A549 (cell line): ENCODE data around the gene ATP6V0C. TPM values are rescaled to one million over a fixed set of nuclear protein-coding genes. Genes with fewer than 3 reads are reported as not detected.

Experiments
- ATAC-seq, 2 experiments: fragments of 200-7000 bp in 1 of 2; fragments of >200 bp in 1 of 2; cut with Nextera tagmentation in 1 of 2; cut with Tn5 transposase in 1 of 2; 3 replicates each; pipeline versions ENCODE4 v1.8.0 to v1.9.1; 2018 to 2020; ENCODE audit warnings: mild to moderate bottlenecking in 1 of 2, moderate library complexity in 1 of 2
- CTCF ChIA-PET: fragments of 300-600 bp; sonication (Branson Sonifier 250); formaldehyde crosslinking; extraction: SDS; loops from one replicate; lab custom pipeline; 2021; ENCODE audit warnings: antibody characterized with exemption, inconsistent platforms; lab: Yijun Ruan, JAX
- POLR2A ChIA-PET: fragments of 350-600 bp; formaldehyde crosslinking; extraction: SDS; loops from one replicate; lab custom pipeline; 2021; ENCODE audit warnings: antibody characterized with exemption, inconsistent platforms; lab: Yijun Ruan, JAX
- DNase-seq, 2 experiments: peaks; one replicate each; pipeline versions ENCODE4 v3.0.0 to v3.0.0-alpha.2; 2011 to 2016; ENCODE audit warnings: low read depth in 1 of 2, low spot score in 1 of 2
- FAIRE-seq: peaks from 2 replicates; lab custom pipeline; 2011; peaks lifted over from hg19 to GRCh38; lab: Jason Lieb, UNC
- H3K27ac ChIP-seq, 2 experiments: fragments of >200 bp; sonication (Bioruptor Twin); formaldehyde crosslinking; 3 replicates each; pipeline ENCODE4 v1.5.1; 2016 to 2017
- H3K4me1 ChIP-seq: fragments of >200 bp; sonication (Bioruptor Twin); formaldehyde crosslinking; 3 replicates; pipeline ENCODE4 v1.6.1; 2016
- H3K4me2 ChIP-seq: fragments of >200 bp; sonication (Bioruptor Twin); formaldehyde crosslinking; 3 replicates; pipeline ENCODE4 v1.6.1; 2016
- H3K4me3 ChIP-seq: fragments of >200 bp; sonication (Bioruptor Twin); formaldehyde crosslinking; 3 replicates; pipeline ENCODE4 v1.5.1; 2016
- H3K9me3 ChIP-seq: fragments of >200 bp; sonication (Bioruptor Twin); formaldehyde crosslinking; 3 replicates; pipeline ENCODE4 v1.6.1; 2016
- ATOH8 ChIP-seq: fragments of 250-450 bp; sonication (Bioruptor Pico); IDR thresholded peaks from 2 replicates; pipeline ENCODE4 v1.5.0; 2020; ENCODE audit warnings: low read depth, mild to moderate bottlenecking, moderate library complexity
- E2F6 ChIP-seq: IDR thresholded peaks from 2 replicates; pipeline ENCODE4 v1.6.1; 2012; ENCODE audit warnings: low read depth, borderline replicate concordance
- EHF ChIP-seq: fragments of 250-450 bp; sonication (Bioruptor Pico); IDR thresholded peaks from 2 replicates; pipeline ENCODE4 v1.5.0; 2020; ENCODE audit warnings: mild to moderate bottlenecking
- ELK1 ChIP-seq: fragments of 150-350 bp; IDR thresholded peaks from 2 replicates; pipeline ENCODE4 v1.6.1; 2014; ENCODE audit warnings: low read depth, mild to moderate bottlenecking, low read length
- FOSB ChIP-seq: fragments of 250-450 bp; sonication (Bioruptor Pico); IDR thresholded peaks from 2 replicates; pipeline ENCODE4 v1.5.0; 2020; ENCODE audit warnings: mild to moderate bottlenecking, moderate library complexity
- FOXS1 ChIP-seq: fragments of 250-450 bp; sonication (Bioruptor Pico); IDR thresholded peaks from 2 replicates; pipeline ENCODE4 v1.5.0; 2020; ENCODE audit warnings: mild to moderate bottlenecking, moderate library complexity
- HDAC2 ChIP-seq: fragments of 200-600 bp; sonication (generic); IDR thresholded peaks from 2 replicates; pipeline ENCODE4 v1.6.1; 2016
- HMGXB4 ChIP-seq: fragments of 250-450 bp; sonication (Bioruptor Pico); IDR thresholded peaks from 2 replicates; pipeline ENCODE4 v1.5.0; 2021; ENCODE audit warnings: mild to moderate bottlenecking, moderate library complexity, borderline replicate concordance
- JUNB ChIP-seq: fragments of >200 bp; sonication (Bioruptor Twin); formaldehyde crosslinking; IDR thresholded peaks from 2 replicates; pipeline ENCODE4 v1.6.1; 2016
- MAX ChIP-seq: IDR thresholded peaks from 2 replicates; pipeline ENCODE4 v1.6.1; 2012
- MYC ChIP-seq: IDR thresholded peaks from 2 replicates; pipeline ENCODE4 v1.6.1; 2012; ENCODE audit warnings: mild to moderate bottlenecking, inconsistent platforms, low read length, improper control_type of control experiment, borderline replicate concordance
- PBX3 ChIP-seq: IDR thresholded peaks from 2 replicates; pipeline ENCODE4 v1.6.1; 2012
- PHF8 ChIP-seq: fragments of 200-600 bp; sonication (generic); IDR thresholded peaks from 2 replicates; pipeline ENCODE4 v1.6.1; 2016; ENCODE audit warnings: low read depth, mild to moderate bottlenecking, antibody characterized with exemption, moderate library complexity, borderline replicate concordance
- POLR2A ChIP-seq: IDR thresholded peaks from 2 replicates; pipeline ENCODE4 v1.6.1; 2012; ENCODE audit warnings: mild to moderate bottlenecking, low read length
- RAD21 ChIP-seq, 2 experiments: fragments of >200 bp in 1 of 2; sonication (Bioruptor Twin) in 1 of 2; formaldehyde crosslinking in 1 of 2; IDR thresholded peaks in 1 of 2; conservative IDR thresholded peaks in 1 of 2; 2 replicates in 1 of 2; 3 replicates in 1 of 2; pipeline ENCODE4 v1.6.1; 2012 to 2018; ENCODE audit warnings: inconsistent platforms in 1 of 2
- RFX5 ChIP-seq: fragments of 450-650 bp; IDR thresholded peaks from 2 replicates; pipeline ENCODE4 v1.7.1; 2014; ENCODE audit warnings: antibody characterized with exemption, mild to moderate bottlenecking, moderate library complexity
- SMC3 ChIP-seq: fragments of >200 bp; sonication (Bioruptor Twin); formaldehyde crosslinking; IDR thresholded peaks from 3 replicates; pipeline ENCODE4 v1.6.1; 2018; ENCODE audit warnings: inconsistent platforms
- ZFP36 ChIP-seq: fragments of 450-650 bp; IDR thresholded peaks from 2 replicates; pipeline ENCODE4 v1.6.1; 2014; ENCODE audit warnings: borderline replicate concordance; ENCODE audit not compliant: partially characterized antibody
- WGBS: methylation state at CpG from one replicate; pipeline ENCODE4 v1.1.6; 2017; ENCODE audit errors: missing lambda C conversion rate; 5-methylcytosine and 5-hydroxymethylcytosine counted together
- polyA plus RNA-seq, 4 experiments: library from polyadenylated mRNA; depleted of rRNA in 3 of 4; stranded (reverse); fragments of >200 nt; fragmentation: RNase III in 1 of 4; extraction: RNeasy Plus Mini Kit Qiagen cat#74134 plus additional on column Dnase treatment in 1 of 4; gene quantifications; 2 replicates in 3 of 4; 3 replicates in 1 of 4; pipeline ENCODE4 v1.2.3, GENCODE V29; 2011 to 2017
- TF ChIP-seq, protein P1 (sequence below): fragments of >200 bp; sonication (Bioruptor Twin); formaldehyde crosslinking; IDR thresholded peaks from 3 replicates; pipeline ENCODE4 v1.5.1; 2016
- TF ChIP-seq, protein P2 (sequence below): fragments of >200 bp; sonication (Bioruptor Twin); formaldehyde crosslinking; IDR thresholded peaks from 3 replicates; pipeline ENCODE4 v1.6.1; 2016

Gene ATP6V0C
- polyA plus RNA-seq, 2 of the 4 experiments (the other 2 are of a cell fraction) = 9.4 to 153 TPM

- Histone ChIP-seq H3K27ac (peak overlapping the region; percentile 97 to 99), H3K9me3 (no peaks in the 10 kb centered on the region), H3K4me3 (peak overlapping the region; percentile 98), H3K4me1 (peaks cover 35% of the 10 kb centered on the region), H3K4me2 (peak overlapping the region; percentile 100)
- peak in 1 of 2 experiments; percentile 0; a peak in 1 of 6 replicates for ATAC-seq
- DNase-seq = peak in 1 of 2 experiments; percentile 31
- ChIA-PET CTCF (interaction anchor here (0.6 to 2.8 kb wide), 8 partner anchors 9 to 222 kb away, joined by 3 to 17 read pairs (median 4); partner anchors contain the start of genes ABCA3, CCNF, ECI1 and TEDC2), POLR2A (interaction anchor here (0.6 to 1.9 kb wide), 2 partner anchors 43 to 205 kb away, joined by 4 to 9 read pairs; partner anchors contain the start of gene CCNF)
- FAIRE-seq = no peak
- 35% methylated on average over 8 of the region's 49 CpGs for WGBS
- no peak for TF ChIP-seq HMGXB4 (CRISPR knock-in tag)
- TF ChIP-seq ELK1 = no peak
- TF ChIP-seq E2F6 = no peak
- no peak for TF ChIP-seq EHF (CRISPR knock-in tag)
- TF ChIP-seq FOSB = no peak
- 0 out of 2 replicates have a peak, but pooled peaks have one; percentile 42 for TF ChIP-seq PBX3
- no peak for TF ChIP-seq HDAC2
These were observed 40.3 kb upstream of the ATP6V0C start for GRCh38 chr16:2473446-2473926.

- DNase-seq (peak; percentile 56 to 72), FAIRE-seq (no peak), ATAC-seq (peak; percentile 69 to 72)
- Histone ChIP-seq H3K27ac (peak overlapping the region; percentile 97 to 99), H3K4me1 (peaks cover 28% of the 10 kb centered on the region), H3K9me3 (no peaks in the 10 kb centered on the region), H3K4me3 (peak overlapping the region; percentile 98), H3K4me2 (peak overlapping the region; percentile 100)
- CTCF ChIA-PET = interaction anchor here (1.0 to 2.8 kb wide), 9 partner anchors 11 to 334 kb away, joined by 3 to 17 read pairs (median 3); partner anchors contain the start of genes ABCA3 and TEDC2
- POLR2A ChIA-PET = interaction anchor here (0.6 to 1.9 kb wide), 5 partner anchors 12 to 319 kb away, joined by 3 to 9 read pairs (median 3); partner anchors contain the start of genes CCNF, TEDC2 and TRAF7
- TF ChIP-seq PBX3 (no peak), RAD21 (conservative IDR thresholded peaks at IDR 0.05 in 1 of 2, IDR thresholded peaks at IDR 0.05 in 1 of 2) (peak in 1 of 2 experiments; percentile 30; a peak in 3 of 5 replicates), PHF8 (peak; percentile 76; the same call in 1 of the 2 replicates), JUNB (no peak), FOXS1 (CRISPR knock-in tag) (no peak; the same call in 1 of the 2 replicates), ZFP36 (no peak), MAX (peak; percentile 70), MYC (peak; percentile 68; the same call in 1 of the 2 replicates), ATOH8 (CRISPR knock-in tag) (no peak), RFX5 (no peak), E2F6 (peak; percentile 65; the same call in 1 of the 2 replicates), FOSB (no peak), POLR2A (peak; percentile 46), SMC3 (no peak)
- TF ChIP-seq, protein P1, sequence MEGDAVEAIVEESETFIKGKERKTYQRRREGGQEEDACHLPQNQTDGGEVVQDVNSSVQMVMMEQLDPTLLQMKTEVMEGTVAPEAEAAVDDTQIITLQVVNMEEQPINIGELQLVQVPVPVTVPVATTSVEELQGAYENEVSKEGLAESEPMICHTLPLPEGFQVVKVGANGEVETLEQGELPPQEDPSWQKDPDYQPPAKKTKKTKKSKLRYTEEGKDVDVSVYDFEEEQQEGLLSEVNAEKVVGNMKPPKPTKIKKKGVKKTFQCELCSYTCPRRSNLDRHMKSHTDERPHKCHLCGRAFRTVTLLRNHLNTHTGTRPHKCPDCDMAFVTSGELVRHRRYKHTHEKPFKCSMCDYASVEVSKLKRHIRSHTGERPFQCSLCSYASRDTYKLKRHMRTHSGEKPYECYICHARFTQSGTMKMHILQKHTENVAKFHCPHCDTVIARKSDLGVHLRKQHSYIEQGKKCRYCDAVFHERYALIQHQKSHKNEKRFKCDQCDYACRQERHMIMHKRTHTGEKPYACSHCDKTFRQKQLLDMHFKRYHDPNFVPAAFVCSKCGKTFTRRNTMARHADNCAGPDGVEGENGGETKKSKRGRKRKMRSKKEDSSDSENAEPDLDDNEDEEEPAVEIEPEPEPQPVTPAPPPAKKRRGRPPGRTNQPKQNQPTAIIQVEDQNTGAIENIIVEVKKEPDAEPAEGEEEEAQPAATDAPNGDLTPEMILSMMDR = peak; percentile 75
- TF ChIP-seq, protein P2, sequence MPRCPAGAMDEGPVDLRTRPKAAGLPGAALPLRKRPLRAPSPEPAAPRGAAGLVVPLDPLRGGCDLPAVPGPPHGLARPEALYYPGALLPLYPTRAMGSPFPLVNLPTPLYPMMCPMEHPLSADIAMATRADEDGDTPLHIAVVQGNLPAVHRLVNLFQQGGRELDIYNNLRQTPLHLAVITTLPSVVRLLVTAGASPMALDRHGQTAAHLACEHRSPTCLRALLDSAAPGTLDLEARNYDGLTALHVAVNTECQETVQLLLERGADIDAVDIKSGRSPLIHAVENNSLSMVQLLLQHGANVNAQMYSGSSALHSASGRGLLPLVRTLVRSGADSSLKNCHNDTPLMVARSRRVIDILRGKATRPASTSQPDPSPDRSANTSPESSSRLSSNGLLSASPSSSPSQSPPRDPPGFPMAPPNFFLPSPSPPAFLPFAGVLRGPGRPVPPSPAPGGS = 0 out of 3 replicates have a peak, but pooled peaks have one; percentile 52
- WGBS = 1% methylated on average over 15 of the region's 100 CpGs
These were observed 39.5 kb upstream of the ATP6V0C start for GRCh38 chr16:2473999-2474876.
